SK-N-SH (cell line): Measurements from ENCODE around the gene SPOCK3. TPM values are rescaled to one million over a fixed set of nuclear protein-coding genes. Genes with fewer than 3 reads are reported as not detected.

Experiments
- CTCF ChIA-PET: fragments of 300-600, 350-600 bp; formaldehyde crosslinking; extraction: SDS; loops from one replicate; lab custom pipeline; 2021; lab: Yijun Ruan, JAX
- POLR2A ChIA-PET: fragments of 350-600 bp; sonication (Branson Sonifier 250); formaldehyde crosslinking; extraction: SDS; loops from one replicate; lab custom pipeline; 2020; ENCODE audit warnings: antibody characterized with exemption, inconsistent platforms; lab: Yijun Ruan, JAX
- DNase-seq: peaks from one replicate; pipeline ENCODE4 v3.0.0; 2012
- H2AFZ ChIP-seq: fragments of 200-600 bp; sonication (generic); 2 replicates; pipeline ENCODE4 v1.8.1; 2016; ENCODE audit warnings: antibody characterized with exemption, mild to moderate bottlenecking, low read depth
- H3F3A ChIP-seq: fragments of 200-600 bp; sonication (generic); replicated peaks from 2 replicates; pipeline ENCODE3; 2016; ENCODE audit warnings: antibody characterized with exemption, mild to moderate bottlenecking; ENCODE audit not compliant: insufficient read depth
- H3K27ac ChIP-seq, 2 experiments: fragments of 200-500 bp in 1 of 2; fragments of 200-600 bp in 1 of 2; sonication (Bioruptor generic) in 1 of 2; sonication (generic), shearing (Covaris generic) in 1 of 2; 2 replicates each; pipeline versions ENCODE4 v1.5.1 to v1.6.1; 2014 to 2016; ENCODE audit warnings: low read depth in 2 of 2, inconsistent platforms in 1 of 2, low read length in 1 of 2, mild to moderate bottlenecking in 1 of 2, mixed read lengths in 1 of 2
- H3K27me3 ChIP-seq: fragments of 200-600 bp; sonication (generic), shearing (Covaris generic); 2 replicates; pipeline ENCODE4 v1.6.1; 2016; ENCODE audit warnings: mixed run types; ENCODE audit not compliant: insufficient read depth
- H3K36me3 ChIP-seq, 2 experiments: fragments of 200-500 bp in 1 of 2; fragments of 200-600 bp in 1 of 2; sonication (Bioruptor generic) in 1 of 2; sonication (generic) in 1 of 2; replicated peaks in 1 of 2; 2 replicates each; pipeline versions ENCODE3 to v1.5.1; 2014 to 2016; ENCODE audit warnings: low read length in 1 of 2, mild to moderate bottlenecking in 1 of 2; ENCODE audit not compliant: insufficient read depth in 2 of 2, control insufficient read depth in 1 of 2
- H3K4me1 ChIP-seq, 2 experiments: fragments of 200-500 bp in 1 of 2; fragments of 200-600 bp in 1 of 2; sonication (Bioruptor generic) in 1 of 2; sonication (generic), shearing (Covaris generic) in 1 of 2; 2 replicates each; pipeline versions ENCODE4 v1.5.1 to v1.6.1; 2014 to 2016; ENCODE audit warnings: low read depth in 1 of 2, low read length in 1 of 2, mixed run types in 1 of 2; ENCODE audit not compliant: insufficient read depth in 2 of 2, control insufficient read depth in 1 of 2
- H3K4me2 ChIP-seq: fragments of 200-600 bp; sonication (generic), shearing (Covaris generic); 2 replicates; pipeline ENCODE4 v1.6.1; 2017; ENCODE audit warnings: mixed run types
- H3K4me3 ChIP-seq, 2 experiments: fragments of 200-500 bp in 1 of 2; fragments of 200-600 bp in 1 of 2; sonication (Bioruptor generic) in 1 of 2; sonication (generic), shearing (Covaris generic) in 1 of 2; 2 replicates each; pipeline versions ENCODE4 v1.5.1 to v1.8.1; 2014 to 2016; ENCODE audit warnings: low read depth in 2 of 2, inconsistent platforms in 1 of 2, low read length in 1 of 2, mild to moderate bottlenecking in 1 of 2, mixed read lengths in 1 of 2, moderate library complexity in 1 of 2
- H3K79me2 ChIP-seq: fragments of 200-600 bp; sonication (generic); 2 replicates; pipeline ENCODE4 v1.8.1; 2017; ENCODE audit warnings: mild to moderate bottlenecking; ENCODE audit not compliant: insufficient read depth
- H3K9ac ChIP-seq: fragments of 200-600 bp; sonication (generic); 2 replicates; pipeline ENCODE4 v1.6.1; 2017; ENCODE audit warnings: mixed run types
- H3K9me2 ChIP-seq: fragments of 200-600 bp; sonication (generic); 2 replicates; pipeline ENCODE4 v1.6.1; 2017; ENCODE audit warnings: mixed run types
- H3K9me3 ChIP-seq: fragments of 200-600 bp; sonication (generic); 2 replicates; pipeline ENCODE4 v1.6.1; 2017; ENCODE audit warnings: mixed run types, mild to moderate bottlenecking, moderate library complexity
- H4K20me1 ChIP-seq: fragments of 200-600 bp; sonication (generic); 2 replicates; pipeline ENCODE4 v1.6.1; 2017; ENCODE audit warnings: mild to moderate bottlenecking, mixed run types; ENCODE audit not compliant: insufficient read depth
- ELF1 ChIP-seq: IDR thresholded peaks from 2 replicates; pipeline ENCODE4 v1.4.0; 2012
- EZH2phosphoT487 ChIP-seq: fragments of 200-600 bp; sonication (generic); IDR thresholded peaks from 2 replicates; pipeline ENCODE4 v1.6.1; 2017; ENCODE audit warnings: low read depth, mixed run types, mild to moderate bottlenecking, antibody characterized with exemption, moderate library complexity, borderline replicate concordance
- FOSL2 ChIP-seq: IDR thresholded peaks from 2 replicates; pipeline ENCODE4 v1.4.0; 2012; ENCODE audit warnings: low read depth, mild to moderate bottlenecking, moderate library complexity, borderline replicate concordance
- FOXM1 ChIP-seq: IDR thresholded peaks from 2 replicates; pipeline ENCODE4 v1.4.0; 2012; ENCODE audit warnings: low read depth, mild to moderate bottlenecking
- GABPA ChIP-seq: IDR thresholded peaks from 2 replicates; pipeline ENCODE4 v1.4.0; 2012; ENCODE audit warnings: low read depth, mild to moderate bottlenecking
- GATA2 ChIP-seq: sonication (generic); formaldehyde crosslinking; IDR thresholded peaks from 2 replicates; pipeline ENCODE4 v1.5.0; 2020; ENCODE audit warnings: mild to moderate bottlenecking, missing genetic modification reagents
- JUND ChIP-seq: IDR thresholded peaks from 2 replicates; pipeline ENCODE4 v1.4.0; 2012
- MXI1 ChIP-seq: IDR thresholded peaks from 2 replicates; pipeline ENCODE4 v1.6.1; 2012; ENCODE audit warnings: mild to moderate bottlenecking, low read depth, low read length, improper control_type of control experiment
- NRF1 ChIP-seq: IDR thresholded peaks from 2 replicates; pipeline ENCODE4 v1.6.1; 2012; ENCODE audit warnings: low read depth, mild to moderate bottlenecking, low read length
- POLR2AphosphoS5 ChIP-seq: IDR thresholded peaks from 2 replicates; pipeline ENCODE4 v1.6.1; 2012; ENCODE audit warnings: low read depth, low read length
- RAD21 ChIP-seq: IDR thresholded peaks from 2 replicates; pipeline ENCODE4 v1.6.1; 2012; ENCODE audit warnings: mild to moderate bottlenecking, low read length
- RCOR1 ChIP-seq: fragments of 150-350 bp; IDR thresholded peaks from 2 replicates; pipeline ENCODE4 v1.6.1; 2017; ENCODE audit warnings: antibody characterized with exemption, low read length
- RFX5 ChIP-seq: IDR thresholded peaks from 2 replicates; pipeline ENCODE4 v1.6.1; 2012; ENCODE audit warnings: mild to moderate bottlenecking, improper control_type of control experiment, low read length
- RXRA ChIP-seq: IDR thresholded peaks from 2 replicates; pipeline ENCODE4 v1.4.0; 2012; ENCODE audit warnings: low read depth, mild to moderate bottlenecking, borderline replicate concordance
- SMC3 ChIP-seq: IDR thresholded peaks from 2 replicates; pipeline ENCODE4 v1.6.1; 2012; ENCODE audit warnings: low read depth, low read length, improper control_type of control experiment
- TCF12 ChIP-seq: IDR thresholded peaks from 2 replicates; pipeline ENCODE4 v1.4.0; 2012
- TEAD4 ChIP-seq: IDR thresholded peaks from 2 replicates; pipeline ENCODE4 v1.4.0; 2012; ENCODE audit warnings: mild to moderate bottlenecking, borderline replicate concordance; ENCODE audit not compliant: insufficient read depth
- YY1 ChIP-seq: IDR thresholded peaks from 2 replicates; pipeline ENCODE4 v1.4.0; 2012; ENCODE audit warnings: low read depth, mild to moderate bottlenecking
- WGBS: methylation state at CpG from one replicate; pipeline ENCODE4 v1.1.6; 2017; ENCODE audit warnings: low lambda C conversion rate; 5-methylcytosine and 5-hydroxymethylcytosine counted together
- polyA plus RNA-seq, 3 experiments: library from polyadenylated mRNA; depleted of rRNA; stranded (reverse); fragments of >200 nt; gene quantifications; 2 replicates each; pipeline ENCODE4 v1.2.3, GENCODE V29; 2012
- TF ChIP-seq, protein P1 (sequence below): IDR thresholded peaks from 2 replicates; pipeline ENCODE4 v1.4.0; 2012; ENCODE audit warnings: low read depth, borderline replicate concordance
- TF ChIP-seq, protein P2 (sequence below): IDR thresholded peaks from 2 replicates; pipeline ENCODE4 v1.4.0; 2012; ENCODE audit warnings: low read depth, borderline replicate concordance
- TF ChIP-seq, protein P3 (sequence below): IDR thresholded peaks from 2 replicates; pipeline ENCODE4; 2012
- TF ChIP-seq, protein P4 (sequence below): IDR thresholded peaks from 2 replicates; pipeline ENCODE4 v1.4.0; 2012; ENCODE audit warnings: low read depth
- TF ChIP-seq, protein P5 (sequence below): fragments of 150-350 bp; IDR thresholded peaks from 2 replicates; pipeline ENCODE4 v1.6.1; 2016; ENCODE audit warnings: mild to moderate bottlenecking, low read depth, low read length

The SPOCK3 gene
- polyA plus RNA-seq, 1 of the 3 experiments (the other 2 are of a cell fraction), result not detected

DNA sequence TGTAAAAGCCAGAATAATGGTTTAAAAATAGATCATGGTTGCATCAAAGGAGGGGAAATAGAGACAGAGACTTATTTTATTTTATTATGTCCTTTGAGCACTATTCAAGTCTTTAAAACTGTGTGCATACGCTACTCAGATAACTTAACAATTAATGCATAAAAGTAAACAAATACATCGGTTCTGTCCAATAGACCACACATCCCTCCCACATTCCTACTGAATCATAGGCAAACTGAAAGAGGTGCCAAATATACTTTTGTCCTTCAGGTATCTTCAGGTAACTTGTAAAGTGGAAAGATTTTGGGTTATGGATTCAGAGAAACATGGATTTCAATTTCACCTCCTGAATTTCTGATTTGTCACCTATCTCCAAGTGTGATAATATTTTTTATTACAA, 91.3 kb downstream of the SPOCK3 start:
- ChIA-PET POLR2A (no interaction called here), CTCF (no interaction called here)
- no peaks in the 10 kb centered on the region for H3K36me3 ChIP-seq
- no peak for DNase-seq
- no peaks in the 10 kb centered on the region for H4K20me1 ChIP-seq
- no peaks in the 10 kb centered on the region for H3K79me2 ChIP-seq
- no peaks in the 10 kb centered on the region for H3K9me2 ChIP-seq
- no peaks in the 10 kb centered on the region for H3F3A ChIP-seq
- H3K4me1 ChIP-seq, result no peaks in the 10 kb centered on the region
- 44% methylated on average over 2 of the region's 2 CpGs for WGBS
- H2AFZ ChIP-seq, result no peak overlapping the region
- H3K9ac ChIP-seq, result no peak overlapping the region
- no peak for TF ChIP-seq RXRA
- TF ChIP-seq, protein P1, sequence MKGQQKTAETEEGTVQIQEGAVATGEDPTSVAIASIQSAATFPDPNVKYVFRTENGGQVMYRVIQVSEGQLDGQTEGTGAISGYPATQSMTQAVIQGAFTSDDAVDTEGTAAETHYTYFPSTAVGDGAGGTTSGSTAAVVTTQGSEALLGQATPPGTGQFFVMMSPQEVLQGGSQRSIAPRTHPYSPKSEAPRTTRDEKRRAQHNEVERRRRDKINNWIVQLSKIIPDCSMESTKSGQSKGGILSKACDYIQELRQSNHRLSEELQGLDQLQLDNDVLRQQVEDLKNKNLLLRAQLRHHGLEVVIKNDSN, result no peak
- TF ChIP-seq SMC3, result no peak
- no peak for TF ChIP-seq RCOR1
- TF ChIP-seq RAD21, result no peak
- no peak for TF ChIP-seq YY1
- no peak for TF ChIP-seq RFX5
- TF ChIP-seq, protein P2, sequence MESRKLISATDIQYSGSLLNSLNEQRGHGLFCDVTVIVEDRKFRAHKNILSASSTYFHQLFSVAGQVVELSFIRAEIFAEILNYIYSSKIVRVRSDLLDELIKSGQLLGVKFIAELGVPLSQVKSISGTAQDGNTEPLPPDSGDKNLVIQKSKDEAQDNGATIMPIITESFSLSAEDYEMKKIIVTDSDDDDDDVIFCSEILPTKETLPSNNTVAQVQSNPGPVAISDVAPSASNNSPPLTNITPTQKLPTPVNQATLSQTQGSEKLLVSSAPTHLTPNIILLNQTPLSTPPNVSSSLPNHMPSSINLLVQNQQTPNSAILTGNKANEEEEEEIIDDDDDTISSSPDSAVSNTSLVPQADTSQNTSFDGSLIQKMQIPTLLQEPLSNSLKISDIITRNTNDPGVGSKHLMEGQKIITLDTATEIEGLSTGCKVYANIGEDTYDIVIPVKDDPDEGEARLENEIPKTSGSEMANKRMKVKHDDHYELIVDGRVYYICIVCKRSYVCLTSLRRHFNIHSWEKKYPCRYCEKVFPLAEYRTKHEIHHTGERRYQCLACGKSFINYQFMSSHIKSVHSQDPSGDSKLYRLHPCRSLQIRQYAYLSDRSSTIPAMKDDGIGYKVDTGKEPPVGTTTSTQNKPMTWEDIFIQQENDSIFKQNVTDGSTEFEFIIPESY, result no peak
- TF ChIP-seq, protein P3, sequence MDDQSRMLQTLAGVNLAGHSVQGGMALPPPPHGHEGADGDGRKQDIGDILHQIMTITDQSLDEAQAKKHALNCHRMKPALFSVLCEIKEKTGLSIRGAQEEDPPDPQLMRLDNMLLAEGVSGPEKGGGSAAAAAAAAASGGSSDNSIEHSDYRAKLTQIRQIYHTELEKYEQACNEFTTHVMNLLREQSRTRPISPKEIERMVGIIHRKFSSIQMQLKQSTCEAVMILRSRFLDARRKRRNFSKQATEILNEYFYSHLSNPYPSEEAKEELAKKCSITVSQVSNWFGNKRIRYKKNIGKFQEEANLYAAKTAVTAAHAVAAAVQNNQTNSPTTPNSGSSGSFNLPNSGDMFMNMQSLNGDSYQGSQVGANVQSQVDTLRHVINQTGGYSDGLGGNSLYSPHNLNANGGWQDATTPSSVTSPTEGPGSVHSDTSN, result no peak
- no peak for TF ChIP-seq GABPA
- no peak for TF ChIP-seq POLR2AphosphoS5
- H3K27ac ChIP-seq, result no peak overlapping the region
- no peaks in the 10 kb centered on the region for H3K9me3 ChIP-seq
- no peaks in the 10 kb centered on the region for H3K27me3 ChIP-seq
- no peak overlapping the region for H3K4me3 ChIP-seq
- H3K4me2 ChIP-seq, result no peak overlapping the region

DNA sequence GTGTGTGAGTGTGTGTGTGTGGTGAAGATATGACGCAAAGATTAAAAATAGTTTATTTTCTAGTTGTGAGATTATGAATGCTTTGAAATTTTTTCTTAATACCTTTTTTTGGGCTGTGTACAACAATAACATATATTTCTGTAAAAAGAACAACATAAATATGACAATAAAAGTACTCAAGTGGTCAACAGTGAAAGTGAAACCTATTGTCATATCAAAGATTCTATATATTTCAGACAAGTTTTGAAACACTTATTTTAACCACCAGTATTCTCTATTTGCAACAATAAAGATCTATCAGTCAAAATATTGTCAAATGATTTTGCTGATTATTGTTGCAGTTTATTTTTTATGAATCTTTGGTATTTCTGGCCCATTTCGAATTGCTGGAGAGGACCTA, 98.0 kb downstream of the SPOCK3 start:
- Histone ChIP-seq H3K27ac (no peak overlapping the region), H3K4me3 (no peak overlapping the region), H3K9ac (no peak overlapping the region), H4K20me1 (no peaks in the 10 kb centered on the region), H2AFZ (no peak overlapping the region), H3F3A (no peaks in the 10 kb centered on the region), H3K36me3 (no peaks in the 10 kb centered on the region), H3K4me2 (no peak overlapping the region), H3K79me2 (no peaks in the 10 kb centered on the region), H3K27me3 (no peaks in the 10 kb centered on the region), H3K4me1 (no peaks in the 10 kb centered on the region), H3K9me3 (no peaks in the 10 kb centered on the region), H3K9me2 (no peaks in the 10 kb centered on the region)
- ChIA-PET POLR2A (no interaction called here), CTCF (no interaction called here)
- 34% methylated on average over 2 of the region's 2 CpGs for WGBS
- no peak for DNase-seq
- TF ChIP-seq RAD21 (no peak), EZH2phosphoT487 (no peak), GATA2 (CRISPR knock-in tag) (no peak), ELF1 (no peak), RCOR1 (no peak), TEAD4 (no peak), MXI1 (no peak), NRF1 (no peak), FOXM1 (no peak), JUND (no peak), TCF12 (no peak), FOSL2 (no peak)
- TF ChIP-seq, protein P3, result no peak
- TF ChIP-seq, protein P4, sequence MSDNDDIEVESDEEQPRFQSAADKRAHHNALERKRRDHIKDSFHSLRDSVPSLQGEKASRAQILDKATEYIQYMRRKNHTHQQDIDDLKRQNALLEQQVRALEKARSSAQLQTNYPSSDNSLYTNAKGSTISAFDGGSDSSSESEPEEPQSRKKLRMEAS, result no peak
- TF ChIP-seq, protein P5, sequence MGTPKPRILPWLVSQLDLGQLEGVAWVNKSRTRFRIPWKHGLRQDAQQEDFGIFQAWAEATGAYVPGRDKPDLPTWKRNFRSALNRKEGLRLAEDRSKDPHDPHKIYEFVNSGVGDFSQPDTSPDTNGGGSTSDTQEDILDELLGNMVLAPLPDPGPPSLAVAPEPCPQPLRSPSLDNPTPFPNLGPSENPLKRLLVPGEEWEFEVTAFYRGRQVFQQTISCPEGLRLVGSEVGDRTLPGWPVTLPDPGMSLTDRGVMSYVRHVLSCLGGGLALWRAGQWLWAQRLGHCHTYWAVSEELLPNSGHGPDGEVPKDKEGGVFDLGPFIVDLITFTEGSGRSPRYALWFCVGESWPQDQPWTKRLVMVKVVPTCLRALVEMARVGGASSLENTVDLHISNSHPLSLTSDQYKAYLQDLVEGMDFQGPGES, result no peak
